Transverse colon (tissue), 4 donors: ENCODE measurements around the gene DYRK1B. TPM values are rescaled to one million over a fixed set of nuclear protein-coding genes. Genes with fewer than 3 reads are reported as not detected.

Source experiments
- DNase-seq: peaks from one replicate; pipeline ENCODE4 v3.0.0-alpha.2; 2019
- H3K27ac ChIP-seq, 4 donors: fragments of 200-600 bp; sonication (generic); 2 replicates each; pipeline ENCODE4 v1.5.1; 2016 to 2018; ENCODE audit warnings: inconsistent platforms in 4 of 4
- H3K27me3 ChIP-seq: fragments of 200-600 bp; sonication (generic); 2 replicates; pipeline ENCODE4 v1.5.1; 2017; ENCODE audit warnings: inconsistent platforms
- H3K36me3 ChIP-seq, 4 donors: fragments of 200-600 bp; sonication (generic); 2 replicates each; pipeline ENCODE4 v1.5.1; 2017 to 2019; ENCODE audit warnings: inconsistent platforms in 4 of 4
- H3K4me1 ChIP-seq, 4 donors: fragments of 200-600 bp; sonication (generic); 2 replicates each; pipeline ENCODE4 v1.5.1; 2017 to 2020; ENCODE audit warnings: inconsistent platforms in 4 of 4
- H3K4me3 ChIP-seq, 4 donors: fragments of 200-600 bp; sonication (generic); 1 replicate in 1 of 4; 2 replicates in 3 of 4; pipeline versions ENCODE4 v1.5.1 to v1.6.1; 2017 to 2019; ENCODE audit warnings: inconsistent platforms in 4 of 4
- H3K9me3 ChIP-seq, 2 donors: fragments of 200-600 bp; sonication (generic); 2 replicates each; pipeline ENCODE4 v1.5.1; 2017 to 2019; ENCODE audit warnings: inconsistent platforms in 2 of 2
- CTCF ChIP-seq, 5 experiments: fragments of 200-600 bp in 3 of 5; fragments of 450-650 bp in 2 of 5; sonication (generic) in 3 of 5; IDR thresholded peaks; 1 replicate in 2 of 5; 2 replicates in 3 of 5; pipeline ENCODE4 v1.5.1; 2016 to 2017; ENCODE audit warnings: antibody characterized with exemption in 5 of 5, inconsistent platforms in 3 of 5, mild to moderate bottlenecking in 2 of 5, moderate library complexity in 1 of 5
- EP300 ChIP-seq: sonication (generic); formaldehyde crosslinking; IDR thresholded peaks from one replicate; pipeline ENCODE4 v1.6.1; 2017; ENCODE audit warnings: antibody characterized with exemption, low read depth
- POLR2A ChIP-seq: fragments of 450-650 bp; IDR thresholded peaks from one replicate; pipeline ENCODE4 v1.6.1; 2016; ENCODE audit warnings: antibody characterized with exemption, mild to moderate bottlenecking, moderate library complexity
- POLR2AphosphoS5 ChIP-seq, 3 donors: sonication (generic); formaldehyde crosslinking; IDR thresholded peaks; one replicate each; pipeline ENCODE4 v1.6.1; 2016; ENCODE audit warnings: antibody characterized with exemption in 3 of 3
- WGBS, 2 donors: methylation state at CpG; one replicate each; pipeline ENCODE4 v1.1.5; 2018; ENCODE audit warnings: low coverage in 1 of 2; 5-methylcytosine and 5-hydroxymethylcytosine counted together
- in situ Hi-C, 4 donors: fragments of 200-750 bp; cut with MboI; loops; one replicate each; pipeline versions ENCODE4 v1.15.0 to v1.15.1; 2017; ENCODE audit warnings: low sequenced_read_pairs in 3 of 4, low pct_ligation_motif_present in 1 of 4, low pct_unique_long_range_greater_than_20kb in 1 of 4
- intact Hi-C: fragments of 100-400 bp; cut with DNase I; formaldehyde crosslinking; loops from one replicate; pipeline ENCODE4 v1.15.1; 2023; ENCODE audit warnings: low total_unique reads
- total RNA-seq, 4 donors: library from RNA; depleted of rRNA; stranded (reverse); fragments of >200 nt; gene quantifications; one replicate each; pipeline ENCODE4 v1.1.0, GENCODE V29; 2016

Gene DYRK1B
- total RNA-seq, 4 donors from 2014 or later: 13.3 to 16.1 (median 15.1) TPM

DNA sequence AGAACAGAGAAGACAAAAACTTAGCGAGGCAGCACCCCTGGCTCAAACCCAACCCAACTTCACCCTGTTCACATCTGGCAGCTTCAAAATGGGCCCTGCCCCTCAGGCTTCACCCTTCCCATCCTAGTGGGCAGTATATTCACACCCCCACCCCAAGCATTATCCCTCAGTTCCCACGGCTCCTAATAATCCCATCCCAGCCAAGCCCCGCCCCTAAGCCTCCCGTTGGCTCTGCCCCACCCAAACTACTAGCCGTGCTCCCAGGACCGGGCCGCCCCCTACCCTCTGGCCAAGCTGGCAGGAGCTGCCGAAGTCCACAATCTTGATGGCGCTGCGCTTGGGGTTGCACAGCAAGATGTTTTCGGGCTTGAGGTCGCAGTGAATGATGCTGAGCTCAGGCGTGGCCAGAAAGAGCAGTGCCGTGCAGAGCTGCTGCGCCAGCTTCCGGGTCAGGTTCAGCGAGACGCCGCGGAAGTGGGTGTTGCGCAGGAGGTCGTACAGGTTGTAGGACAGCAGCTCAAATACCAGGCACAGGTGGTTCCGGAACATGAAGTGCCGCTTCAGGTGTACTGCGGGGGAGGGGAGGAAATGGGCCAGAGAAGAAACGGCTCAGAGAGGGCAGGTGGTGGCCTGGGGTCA, 5.8 kb downstream of the DYRK1B start:
- no peak overlapping the region for H3K27ac ChIP-seq
- in situ Hi-C loops (no loop called here), intact Hi-C loops (no loop called here)
- no peak overlapping the region for H3K4me3 ChIP-seq
- H3K36me3 ChIP-seq: peaks cover 0 to 34% (median 10%) of the 10 kb centered on the region in 4 donors
- no peak for TF ChIP-seq EP300
- no peak for TF ChIP-seq CTCF (IDR thresholded peaks at IDR 0.05)
- 80 to 81% methylated on average over 2 to 24 of the region's 26 CpGs for WGBS, 2 donors
- H3K9me3 ChIP-seq: no peaks in the 10 kb centered on the region
- H3K4me1 ChIP-seq: peaks cover 18 to 25% (median 24%) of the 10 kb centered on the region in 4 donors
- H3K27me3 ChIP-seq: no peaks in the 10 kb centered on the region
- peak; percentile 38 for DNase-seq

- Histone ChIP-seq H3K4me1 (peaks cover 10 to 15% (median 15%) of the 10 kb centered on the region in 4 donors), H3K9me3 (no peaks in the 10 kb centered on the region), H3K27me3 (no peaks in the 10 kb centered on the region), H3K4me3 (no peak overlapping the region), H3K27ac (no peak overlapping the region), H3K36me3 (peaks cover 0 to 34% (median 10%) of the 10 kb centered on the region in 4 donors)
- intact Hi-C loops (no loop called here), in situ Hi-C loops (no loop called here)
- no peak for TF ChIP-seq EP300
- DNase-seq: no peak
- WGBS, 2 donors: 91% methylated on average over 13 of the region's 13 CpGs; no CpG with 5 or more reads in 1 of the 2 donors
Observed at GRCh38 chr19:39827216-39827615, 6.7 kb downstream of the DYRK1B start.

- intact Hi-C loops (no loop called here), in situ Hi-C loops (no loop called here)
- DNase-seq: no peak
- Histone ChIP-seq H3K27ac (no peak overlapping the region), H3K4me3 (no peak overlapping the region), H3K27me3 (no peaks in the 10 kb centered on the region), H3K4me1 (peaks cover 9 to 14% (median 13%) of the 10 kb centered on the region in 4 donors), H3K9me3 (no peaks in the 10 kb centered on the region), H3K36me3 (peaks cover 0 to 34% (median 10%) of the 10 kb centered on the region in 4 donors)
- WGBS, 2 donors: 93% methylated on average over 34 of the region's 35 CpGs; no CpG with 5 or more reads in 1 of the 2 donors
- no peak for TF ChIP-seq EP300
- TF ChIP-seq POLR2A: no peak
- TF ChIP-seq CTCF (IDR thresholded peaks at IDR 0.05): no peak
- TF ChIP-seq POLR2AphosphoS5 (IDR thresholded peaks at IDR 0.05): no peak
Observed at GRCh38 chr19:39826311-39826945, 7.5 kb downstream of the DYRK1B start.

DNA sequence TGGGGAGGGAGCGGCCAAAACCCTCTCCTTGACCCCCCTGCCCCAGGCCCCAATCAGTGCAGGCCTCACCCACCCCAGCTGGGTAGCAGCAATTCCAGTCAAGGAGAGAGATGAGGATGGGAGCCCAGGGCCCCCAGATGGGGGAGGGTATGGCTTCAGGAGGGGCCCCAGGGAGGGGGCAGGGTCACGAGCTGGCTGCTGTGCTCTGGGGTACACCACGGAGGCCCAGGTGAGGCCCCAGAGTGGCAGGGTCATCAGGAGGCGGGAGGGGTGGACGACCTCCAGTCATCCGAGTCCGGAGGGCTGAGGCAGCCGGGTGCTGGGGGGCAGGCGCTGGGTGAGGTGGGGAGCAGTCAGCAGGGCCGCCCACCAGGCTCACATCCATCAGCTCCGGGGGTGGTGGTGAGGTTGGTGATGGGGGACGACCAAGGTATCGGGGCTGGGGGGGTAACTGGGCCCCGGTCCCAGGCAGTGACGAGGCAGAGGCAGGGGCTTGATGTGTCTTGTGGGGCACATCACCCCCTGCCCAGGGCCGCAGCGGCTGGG, 8.4 kb downstream of the DYRK1B start:
- DNase-seq: no peak
- WGBS, 2 donors: 80 to 91% methylated on average over 2 to 17 of the region's 17 CpGs
- no peak for TF ChIP-seq POLR2A
- no peak for TF ChIP-seq CTCF (IDR thresholded peaks at IDR 0.05)
- Histone ChIP-seq H3K27me3 (no peaks in the 10 kb centered on the region), H3K9me3 (no peaks in the 10 kb centered on the region), H3K4me3 (no peak overlapping the region), H3K27ac (peak overlapping the region in 1 of 4 donors; percentile 83), H3K4me1 (peaks cover 9 to 14% (median 13%) of the 10 kb centered on the region in 4 donors), H3K36me3 (peaks cover 0 to 34% (median 10%) of the 10 kb centered on the region in 4 donors)
- in situ Hi-C loops: no loop called here
- intact Hi-C loops: no loop called here
